DMS114 treated with DMSO at 0.1 percent for 48 hours (cell line): Measurements from ENCODE around the gene OR13J1.
"Not testable (repeated sequence)": the region's sequence is repeated elsewhere in the genome, so short reads cannot be mapped to it uniquely, and the experiment has no call there.

Experiments used
- DNase-seq: peaks from one replicate; lab custom pipeline; 2025; ENCODE audit not compliant: unreplicated experiment; lab: John Stamatoyannopoulos, UW

Gene OR13J1

GRCh38 chr9:35905051-35905781 is 35.0 kb upstream of the OR13J1 start:
- DNase-seq: no peak

DNA sequence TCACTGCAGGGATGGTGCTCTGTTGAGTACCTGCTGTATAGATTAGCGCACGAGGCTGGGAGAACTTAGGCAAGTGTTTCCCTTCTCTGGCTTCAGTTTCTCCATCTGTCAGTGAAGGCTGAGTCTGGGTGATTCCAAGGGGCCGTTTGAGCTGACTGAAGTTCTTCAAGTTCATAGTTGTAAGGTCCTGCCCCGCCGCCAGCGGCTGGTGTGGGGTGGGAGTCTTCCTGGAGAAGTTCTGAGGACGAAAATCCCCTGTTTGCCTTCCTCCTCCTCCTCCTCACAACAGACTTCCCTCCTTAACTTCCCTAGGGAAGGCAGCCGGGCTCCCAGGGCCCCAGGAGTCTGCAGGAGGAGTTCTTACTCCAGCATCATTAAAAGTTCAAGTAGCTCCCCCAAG is 34.1 kb upstream of the OR13J1 start:
- no peak for DNase-seq

GRCh38 chr9:35903049-35903448 is 32.8 kb upstream of the OR13J1 start:
- peak; percentile 11 for DNase-seq

DNA sequence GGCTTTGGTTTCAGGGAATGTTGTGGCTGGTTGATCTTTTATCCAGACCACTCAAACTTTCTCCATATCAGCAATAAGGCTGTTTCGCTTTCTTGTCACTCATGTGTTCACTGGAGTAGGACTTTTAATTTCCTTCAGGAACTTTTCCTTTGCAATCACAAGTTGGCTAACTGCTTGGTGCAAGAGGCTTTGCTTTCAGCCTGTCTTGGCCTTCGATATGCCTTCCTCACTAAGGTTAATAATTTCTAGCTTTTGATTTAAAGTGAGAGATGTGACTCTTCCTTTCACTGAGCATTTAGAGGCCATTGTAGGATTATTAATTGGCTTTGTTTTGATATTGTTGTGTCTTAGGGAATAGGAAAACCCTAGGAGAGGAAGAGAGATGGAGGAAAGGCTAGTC is 28.8 kb upstream of the OR13J1 start:
- no peak for DNase-seq

DNA sequence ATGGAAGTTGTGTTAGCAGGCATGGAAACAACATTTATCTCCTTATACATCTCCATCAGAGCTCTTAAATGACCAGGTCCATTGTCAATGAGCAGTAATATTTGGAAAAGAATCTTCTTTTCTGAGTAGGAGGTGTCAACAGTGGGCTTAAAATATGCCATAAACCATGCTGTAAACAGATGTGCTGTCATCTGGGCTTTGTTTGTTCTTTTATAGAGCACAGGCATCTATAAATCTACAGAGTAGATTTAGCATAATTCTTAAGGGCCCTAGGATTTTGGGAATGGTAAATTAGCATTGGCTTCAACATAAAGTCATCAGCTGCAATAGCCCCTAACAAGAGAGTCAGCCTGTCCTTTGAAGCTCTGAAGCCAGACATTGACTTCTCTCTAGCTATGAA is 28.1 kb upstream of the OR13J1 start:
- DNase-seq: no peak

DNA sequence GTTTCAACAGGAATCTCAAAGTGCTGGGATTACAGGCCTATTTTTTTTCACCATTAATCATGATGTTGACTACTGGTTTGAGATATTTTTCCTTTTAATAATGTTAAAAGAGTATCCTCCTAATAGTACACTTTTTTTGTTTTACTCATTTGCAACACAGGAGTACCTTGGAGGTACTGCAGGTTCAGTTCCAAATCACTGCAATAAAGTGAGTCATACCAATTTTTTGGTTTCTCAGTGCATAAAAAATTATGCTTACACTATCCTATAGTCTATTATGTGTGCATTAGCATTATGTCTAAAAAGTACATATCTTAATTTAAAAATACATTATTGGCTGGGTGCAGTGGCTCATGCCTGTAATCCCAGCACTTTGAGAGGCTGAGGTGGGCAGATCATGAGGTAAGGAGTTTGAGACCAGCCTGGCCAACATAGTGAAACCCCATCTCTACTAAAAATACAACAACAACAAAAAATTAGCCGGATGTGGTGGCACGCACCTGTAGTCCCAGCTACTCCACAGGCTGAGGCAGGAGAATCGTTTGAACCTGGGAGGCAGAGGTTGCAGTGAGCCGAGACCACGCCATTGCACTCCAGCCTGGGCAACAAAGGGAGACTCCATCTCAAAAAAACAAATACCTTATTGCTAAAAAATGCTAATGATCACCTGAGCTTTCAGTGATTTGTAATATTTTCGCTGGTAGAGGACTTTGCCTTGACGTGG is 27.3 kb upstream of the OR13J1 start:
- not testable (repeated sequence) for DNase-seq

DNA sequence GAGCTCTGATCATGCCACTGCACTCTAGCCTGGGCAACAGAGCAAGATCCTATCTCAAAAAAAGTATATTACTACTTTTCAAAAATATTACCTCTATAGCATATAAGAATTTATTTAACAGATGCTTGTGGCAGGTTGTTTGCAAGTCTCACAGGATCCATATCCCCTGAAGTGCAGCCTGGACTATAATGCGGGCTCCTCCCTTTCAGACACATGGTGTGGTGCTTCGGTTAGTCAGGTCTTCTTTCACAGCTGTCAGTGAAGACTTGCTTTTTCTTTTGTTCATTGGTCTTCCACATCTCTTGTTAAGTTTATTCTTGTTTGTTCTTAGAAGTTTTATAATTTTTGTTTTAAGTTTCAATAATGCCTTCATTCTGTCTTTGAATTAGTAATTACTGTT is 26.4 kb upstream of the OR13J1 start:
- no peak for DNase-seq

GRCh38 chr9:35892051-35892450 is 21.9 kb upstream of the OR13J1 start:
- DNase-seq: no peak

DNA sequence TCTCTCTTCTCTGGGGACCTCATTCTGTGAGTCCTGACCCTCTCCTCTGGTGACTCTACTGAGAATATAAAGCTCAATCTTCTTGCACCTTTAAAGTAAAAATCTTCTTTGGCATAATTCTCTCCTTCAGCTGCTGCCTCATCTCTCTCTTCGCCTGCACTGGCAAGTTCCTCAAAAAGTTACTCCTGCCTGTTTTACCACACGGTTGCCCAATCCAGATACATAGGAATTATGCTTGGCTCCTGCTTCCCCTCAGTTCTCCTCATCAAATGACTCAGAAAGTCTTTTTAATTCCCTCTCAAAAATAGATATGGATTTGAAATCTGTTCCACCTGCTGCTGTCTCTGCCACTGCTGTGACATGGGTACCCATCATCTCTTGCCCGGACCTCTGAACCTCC is 21.4 kb upstream of the OR13J1 start:
- DNase-seq: no peak

GRCh38 chr9:35884908-35885307 is 14.7 kb upstream of the OR13J1 start:
- not testable (repeated sequence) for DNase-seq

- DNase-seq: no peak
Observed at GRCh38 chr9:35882996-35883395, 12.8 kb upstream of the OR13J1 start.

DNA sequence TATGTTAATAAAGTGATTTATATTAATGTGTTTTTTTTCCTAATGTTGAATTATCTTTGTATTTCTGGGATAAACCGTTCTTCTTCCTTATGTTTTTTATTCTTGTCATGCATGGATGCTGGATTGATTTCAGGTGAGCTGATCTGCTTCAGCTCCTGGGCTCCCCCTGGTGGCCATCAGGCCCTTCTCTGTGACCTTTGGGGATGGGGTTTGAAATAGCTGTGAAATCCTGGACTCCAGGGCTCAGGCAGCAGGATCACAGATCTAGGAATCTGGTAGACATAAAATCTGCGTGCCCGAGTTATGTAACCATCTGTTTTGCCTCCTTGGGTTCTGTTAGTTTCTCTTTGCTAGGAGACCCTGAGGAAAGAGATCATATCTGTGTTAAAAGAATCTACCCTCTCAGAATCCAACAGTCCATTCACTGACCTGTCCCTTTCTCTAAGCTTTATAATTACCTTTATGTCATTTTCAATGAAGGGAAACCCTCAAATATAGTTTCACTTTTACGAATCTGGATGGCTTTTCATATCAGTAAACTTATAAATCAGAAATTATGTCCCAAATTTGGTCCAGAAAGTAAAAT is 12.2 kb upstream of the OR13J1 start:
- peak; percentile 21 for DNase-seq

- no peak for DNase-seq
Observed at GRCh38 chr9:35872505-35872904, 2.3 kb upstream of the OR13J1 start.

DNA sequence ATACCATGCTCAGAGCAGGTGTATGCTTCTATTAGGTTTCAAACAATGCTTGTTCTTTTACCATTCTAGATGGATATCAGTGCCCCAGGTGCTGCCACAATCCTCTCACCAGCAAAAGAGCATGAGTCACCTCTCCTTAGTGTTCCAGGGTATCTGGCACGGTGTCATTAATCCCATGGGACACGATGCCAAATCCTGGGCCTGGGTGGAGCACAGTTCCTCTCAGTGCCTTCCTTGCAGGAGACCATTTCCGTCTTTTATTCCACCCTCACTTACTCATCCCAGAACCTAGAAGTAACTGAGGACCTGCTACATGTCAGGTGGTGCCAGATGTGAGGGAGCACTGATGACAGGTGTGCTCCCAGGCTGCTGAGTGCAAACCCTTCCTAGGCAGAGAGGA is 1.3 kb upstream of the OR13J1 start:
- DNase-seq: no peak

DNA sequence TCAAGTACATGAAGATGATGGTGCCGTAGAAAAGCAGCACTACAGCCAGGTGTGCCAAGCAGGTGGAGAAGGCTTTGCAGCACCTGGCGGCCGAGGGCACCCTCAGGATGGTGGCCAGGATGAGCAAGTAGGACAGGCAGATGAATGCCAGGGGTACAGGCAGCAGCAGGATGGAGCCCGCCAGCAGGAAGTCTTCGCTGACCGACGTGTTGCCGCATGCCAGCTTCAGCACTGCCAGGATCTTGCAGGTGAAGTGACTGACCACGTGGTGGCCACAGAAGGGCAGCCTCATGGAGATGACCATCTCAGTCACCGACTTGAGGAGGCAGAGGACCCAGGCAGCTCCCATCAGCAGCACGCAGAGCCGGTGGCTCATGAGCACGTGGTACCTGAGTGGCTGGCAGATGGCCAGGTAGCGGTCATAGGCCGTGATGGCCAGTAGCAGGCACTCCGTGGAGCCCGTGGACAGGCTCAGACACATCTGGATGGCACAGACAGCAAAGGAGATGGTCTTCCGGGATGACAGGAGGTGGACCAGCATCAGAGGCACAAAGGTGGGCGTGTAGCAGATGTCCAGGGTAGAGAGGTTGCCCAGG is 482 bp downstream of the OR13J1 start:
- no peak for DNase-seq

DNA sequence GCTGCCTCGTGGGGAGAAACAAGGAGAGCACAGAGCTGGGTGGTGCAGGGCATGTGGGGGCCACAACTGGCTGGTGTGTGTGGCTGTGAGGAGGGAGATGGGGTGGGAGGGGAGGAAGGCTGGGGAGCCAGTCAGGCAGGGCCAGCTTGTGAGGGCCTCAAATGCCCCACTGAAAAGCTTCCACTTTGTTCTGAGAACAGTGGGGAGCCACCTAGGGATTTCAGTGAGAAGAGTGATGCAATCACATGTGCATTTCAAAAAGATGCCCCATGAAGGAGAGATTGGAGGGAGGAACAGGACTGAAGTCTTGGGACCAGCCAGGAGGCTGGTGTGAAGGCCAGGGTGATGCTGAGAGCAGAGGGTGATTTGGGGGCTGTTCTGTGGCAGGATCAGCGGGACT is 1.3 kb downstream of the OR13J1 start:
- DNase-seq: no peak

GRCh38 chr9:35867538-35867937 is 2.7 kb downstream of the OR13J1 start:
- DNase-seq: no peak

- no peak for DNase-seq
Observed at GRCh38 chr9:35864695-35865255, 5.4 kb downstream of the OR13J1 start.

DNA sequence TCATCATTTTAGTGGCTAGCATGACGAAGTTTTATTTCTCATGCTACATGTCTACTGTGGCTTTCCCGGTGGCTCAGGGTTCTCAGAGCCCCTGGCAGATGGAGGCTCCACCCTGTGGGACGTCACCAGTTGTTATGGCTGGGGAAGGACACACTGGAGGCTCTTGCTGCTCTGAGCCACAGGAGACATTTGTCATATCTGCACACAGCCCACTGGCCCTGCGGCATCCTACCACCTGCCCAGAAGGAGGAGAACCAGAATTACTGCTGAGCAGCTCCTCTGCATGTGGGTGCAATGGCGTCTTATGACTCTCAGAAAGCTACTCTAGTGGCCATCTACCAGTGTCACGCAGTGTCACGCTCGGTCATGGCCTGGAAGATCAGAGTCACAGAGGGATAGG is 6.6 kb downstream of the OR13J1 start:
- DNase-seq: no peak

GRCh38 chr9:35862328-35862727 is 7.9 kb downstream of the OR13J1 start:
- no peak for DNase-seq

- DNase-seq: no peak
Observed at GRCh38 chr9:35861161-35861897, 8.9 kb downstream of the OR13J1 start.
